HG02852 (cell line): ENCODE data around the gene KLHL26.

Experiments
- ATAC-seq: cut with Tn5 transposase; IDR thresholded peaks from one replicate; pipeline ENCODE4 v1.9.1; 2021; ENCODE audit warnings: mild to moderate bottlenecking, moderate library complexity; ENCODE audit not compliant: unreplicated experiment

KLHL26 gene

DNA sequence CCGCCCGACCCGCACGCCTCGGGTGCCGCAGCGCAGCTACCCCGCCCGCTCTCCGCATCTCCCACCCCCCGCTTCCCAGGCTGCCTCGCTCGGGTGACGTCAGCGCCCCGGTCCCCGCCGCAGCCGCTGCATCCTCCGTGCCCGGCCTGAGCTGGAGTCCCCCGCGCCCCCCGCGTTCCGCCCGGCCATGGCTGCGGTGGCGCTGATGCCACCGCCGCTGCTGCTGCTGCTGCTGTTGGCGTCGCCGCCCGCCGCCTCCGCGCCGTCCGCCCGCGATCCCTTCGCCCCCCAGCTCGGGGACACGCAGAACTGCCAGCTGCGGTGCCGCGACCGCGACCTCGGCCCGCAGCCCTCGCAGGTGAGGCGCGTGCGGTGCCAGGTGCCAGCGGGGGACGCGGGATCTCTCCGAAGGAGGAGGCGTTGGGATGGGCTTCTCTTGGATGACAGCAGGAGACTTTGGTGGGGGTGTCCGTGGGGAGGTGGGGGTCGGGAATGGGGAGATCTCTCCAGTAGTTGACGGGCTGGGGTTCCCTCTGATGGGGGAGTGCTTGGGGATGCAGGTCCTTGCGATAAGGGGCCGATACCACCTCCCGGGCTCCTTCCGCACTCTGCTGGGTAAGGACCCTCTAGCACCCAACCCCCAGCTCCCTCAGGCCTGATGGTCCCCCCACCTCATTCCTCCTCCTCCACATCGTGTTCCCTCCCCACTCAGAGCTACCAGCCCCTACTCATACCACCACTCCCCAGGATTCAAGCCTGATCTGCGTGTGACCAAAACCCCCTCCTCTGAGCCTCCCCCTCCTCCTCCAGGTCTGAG, 23.8 kb upstream of the KLHL26 start, which contains the start of gene TMEM59L:
Gene TMEM59L, plus strand, starts transcription at position 99 of the 817 bp plus-strand sequence. Its CDS starts 89 bp downstream, at position 188.
- no peak for ATAC-seq

DNA sequence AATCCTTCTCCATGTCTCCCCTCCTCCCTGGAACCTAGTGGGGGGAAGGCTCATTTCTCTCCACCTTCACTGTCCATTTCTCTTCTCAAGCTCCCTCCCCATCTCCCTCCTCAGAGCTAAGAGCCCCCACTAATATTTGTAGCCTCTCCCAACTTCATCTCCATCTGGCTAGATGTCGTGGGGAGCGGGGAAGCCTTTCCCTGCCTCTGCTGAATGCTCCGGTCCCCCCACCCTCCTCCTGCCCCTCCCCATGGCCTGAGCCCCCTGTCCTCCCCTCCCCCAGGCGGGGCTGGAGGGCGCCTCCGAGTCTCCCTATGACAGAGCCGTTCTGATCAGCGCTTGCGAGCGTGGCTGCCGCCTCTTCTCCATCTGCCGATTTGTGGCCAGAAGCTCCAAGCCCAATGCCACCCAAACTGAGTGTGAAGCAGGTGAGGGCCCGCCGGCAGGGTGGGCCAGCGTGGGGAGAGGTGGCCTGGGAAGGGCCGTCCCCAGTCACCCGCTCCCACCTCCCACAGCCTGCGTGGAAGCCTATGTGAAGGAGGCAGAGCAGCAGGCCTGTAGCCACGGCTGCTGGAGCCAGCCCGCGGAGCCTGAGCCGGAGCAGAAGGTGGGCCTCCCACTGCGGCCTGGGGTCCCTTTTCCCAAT, 23.1 kb upstream of the KLHL26 start:
- no peak for ATAC-seq

DNA sequence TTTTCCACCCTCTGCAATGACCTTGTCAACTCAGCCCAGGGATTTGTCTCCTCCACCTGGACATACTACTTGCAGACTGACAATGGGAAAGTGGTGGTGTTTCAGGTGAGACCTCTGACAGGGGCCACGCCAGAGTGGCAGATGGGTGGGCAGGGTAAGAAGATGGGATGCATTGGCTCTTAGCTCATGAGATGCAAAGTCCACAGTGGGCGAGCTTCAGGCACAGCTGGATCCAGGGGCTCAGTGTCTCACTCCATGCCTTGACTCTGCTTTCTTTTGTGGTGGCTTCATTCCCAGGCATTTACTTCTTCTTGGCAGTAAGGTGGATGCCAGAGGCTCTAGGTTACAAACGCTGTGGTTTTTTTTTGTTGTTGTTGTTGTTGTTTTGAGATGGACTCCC, 20.8 kb upstream of the KLHL26 start:
- ATAC-seq = no peak

- ATAC-seq = no peak
These were observed 19.3 kb upstream of the KLHL26 start for GRCh38 chr19:18617562-18617961.

DNA sequence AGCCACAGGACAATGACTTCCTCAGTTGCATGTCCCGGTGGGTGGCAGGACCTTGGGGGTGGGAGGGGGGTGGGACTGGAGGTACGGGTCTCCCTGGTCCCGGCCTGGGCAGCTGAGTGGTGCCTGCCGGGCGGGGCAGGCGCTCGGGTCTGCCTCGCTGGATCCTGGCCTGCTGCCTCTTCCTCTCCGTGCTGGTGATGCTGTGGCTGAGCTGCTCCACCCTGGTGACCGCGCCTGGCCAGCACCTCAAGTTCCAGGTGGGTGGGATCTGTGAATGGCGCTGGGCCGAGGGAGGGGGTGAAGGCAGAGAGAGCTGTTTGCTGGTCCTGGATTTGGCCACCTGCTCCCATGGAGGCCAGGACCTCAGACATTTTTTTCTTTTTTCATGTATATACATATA, 18.6 kb upstream of the KLHL26 start:
- ATAC-seq = no peak

DNA sequence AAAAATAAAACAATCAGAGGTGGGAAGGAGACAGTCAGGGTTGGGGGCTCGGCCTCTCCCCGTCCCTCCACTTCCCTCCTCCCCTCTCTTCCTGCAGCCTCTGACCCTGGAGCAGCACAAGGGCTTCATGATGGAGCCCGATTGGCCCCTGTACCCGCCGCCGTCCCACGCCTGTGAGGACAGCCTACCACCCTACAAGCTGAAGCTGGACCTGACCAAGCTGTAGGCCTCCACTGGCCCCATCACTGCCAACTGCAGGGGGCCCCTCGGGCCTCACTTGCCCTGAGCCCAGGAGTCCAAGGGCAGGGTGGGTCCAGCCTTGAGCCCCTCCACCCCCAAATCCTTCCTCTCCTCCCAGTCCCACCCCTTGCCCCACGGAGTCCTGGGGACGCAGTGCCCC, 16.5 kb upstream of the KLHL26 start:
- ATAC-seq = no peak

DNA sequence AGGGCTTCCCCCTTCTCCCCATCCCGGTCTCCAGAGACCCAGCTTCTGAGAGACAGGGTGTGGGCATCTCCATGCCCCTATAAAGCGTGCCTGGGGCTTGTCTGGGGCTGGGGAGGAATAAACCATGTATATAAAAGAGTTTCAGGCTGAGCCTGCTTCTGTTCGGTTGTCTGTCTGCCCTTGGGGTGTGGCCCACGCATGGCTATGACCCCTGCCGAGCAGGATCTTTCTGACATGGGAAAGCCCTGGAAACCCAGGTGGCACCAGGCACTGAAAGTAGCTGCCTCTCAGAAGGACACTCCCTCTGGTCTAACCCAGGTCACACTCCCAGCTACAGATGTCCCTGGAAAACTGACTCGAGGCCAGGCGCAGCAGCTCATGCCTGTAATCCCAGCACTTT, 15.9 kb upstream of the KLHL26 start:
- no peak for ATAC-seq

DNA sequence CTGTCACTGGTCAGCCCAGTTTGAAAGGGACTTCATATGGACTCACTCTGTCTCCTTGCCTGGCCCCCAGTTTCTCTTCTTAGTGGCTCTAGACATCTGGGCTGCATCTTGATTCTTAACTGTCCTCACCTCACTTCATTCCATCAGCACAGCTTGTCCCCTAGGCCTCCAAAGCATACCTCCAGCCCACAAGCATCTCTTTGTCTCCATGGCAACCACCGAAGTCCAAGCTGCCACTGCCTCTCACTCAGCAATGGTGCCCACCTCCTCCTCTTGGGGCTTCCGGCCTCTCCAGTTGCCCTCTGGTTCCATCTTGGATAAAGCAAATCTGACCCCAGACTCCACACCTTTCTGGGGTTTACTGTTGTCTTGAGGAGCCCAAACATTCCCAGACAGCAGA, 9.9 kb upstream of the KLHL26 start:
- ATAC-seq = no peak

GRCh38 chr19:18629166-18630088, 7.4 kb upstream of the KLHL26 start:
- ATAC-seq = no peak

DNA sequence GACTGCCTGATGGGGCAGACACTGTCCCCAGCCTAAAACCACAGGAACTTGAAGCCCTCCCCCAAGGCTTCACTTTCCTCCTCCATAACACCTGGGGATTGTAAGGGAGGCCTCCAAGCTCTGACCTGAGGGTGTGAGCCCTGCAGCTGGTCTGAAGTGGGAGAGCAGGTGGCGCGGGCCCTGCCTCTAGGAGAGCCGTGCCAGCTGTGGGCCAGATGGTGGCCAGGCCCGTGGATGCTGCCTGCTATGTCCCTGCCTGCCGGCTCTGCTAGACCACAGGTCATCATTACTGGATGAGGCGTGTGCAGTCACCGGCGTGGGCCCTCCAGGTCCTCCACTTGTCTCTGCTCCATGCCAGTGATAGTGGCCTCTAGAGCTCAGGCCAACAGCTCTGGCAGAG, 3.5 kb upstream of the KLHL26 start:
- ATAC-seq = no peak

DNA sequence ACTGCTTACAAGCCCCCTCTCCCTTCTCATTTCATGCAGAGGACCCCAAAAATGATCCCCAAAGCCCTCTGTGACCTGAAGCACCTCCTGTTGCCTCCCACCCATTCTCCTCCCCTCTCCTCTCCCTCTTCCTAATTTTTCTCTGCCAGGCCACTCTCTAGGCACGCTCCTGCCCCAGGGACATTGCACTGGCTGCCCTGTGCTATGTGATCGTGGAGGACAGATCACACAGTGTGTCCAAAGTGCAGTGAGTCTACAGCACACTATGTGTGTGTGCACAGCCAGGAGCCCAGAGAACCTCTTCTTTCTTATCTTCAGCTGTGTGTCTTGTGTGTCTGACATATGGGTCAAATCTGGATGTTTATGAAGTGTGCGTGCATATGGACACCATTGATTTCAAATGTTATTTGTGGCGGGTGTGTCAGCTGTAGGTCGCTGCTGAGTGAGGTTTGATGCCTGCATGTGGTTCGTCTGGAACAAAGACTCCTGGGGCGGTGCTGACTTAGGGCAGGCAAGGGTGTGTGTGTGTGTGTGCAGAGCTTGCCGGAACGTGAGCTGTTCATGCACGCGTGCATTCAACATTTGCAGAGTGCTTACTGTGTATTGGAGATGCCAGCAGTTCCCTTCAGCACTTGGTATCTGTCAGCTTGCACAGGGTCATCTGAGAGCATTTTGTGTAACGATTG, 2.1 kb upstream of the KLHL26 start:
- ATAC-seq = no peak

DNA sequence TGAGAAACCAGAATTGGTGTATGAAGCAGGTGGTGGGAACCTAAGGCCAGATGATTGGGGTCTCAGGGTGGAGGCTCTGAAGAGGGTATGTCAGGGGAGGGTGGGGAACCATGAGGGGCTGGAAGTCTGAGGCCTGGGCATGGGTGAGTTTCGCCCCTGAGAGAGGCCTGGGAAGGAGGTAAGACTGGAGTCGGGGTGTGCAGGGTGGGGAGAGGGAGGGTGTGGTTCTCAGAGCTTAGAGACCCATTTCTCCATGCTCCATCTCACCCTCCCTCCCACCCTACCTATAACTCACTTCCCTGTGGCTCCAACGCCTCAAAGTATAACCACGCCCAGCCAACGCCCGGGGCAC, 1.0 kb upstream of the KLHL26 start:
- no peak for ATAC-seq

- peak; percentile 84 for ATAC-seq
These were observed 452 bp upstream of the KLHL26 start for GRCh38 chr19:18636183-18636968.

- no peak for ATAC-seq
These were observed 1.1 kb downstream of the KLHL26 start for GRCh38 chr19:18637673-18638630.

DNA sequence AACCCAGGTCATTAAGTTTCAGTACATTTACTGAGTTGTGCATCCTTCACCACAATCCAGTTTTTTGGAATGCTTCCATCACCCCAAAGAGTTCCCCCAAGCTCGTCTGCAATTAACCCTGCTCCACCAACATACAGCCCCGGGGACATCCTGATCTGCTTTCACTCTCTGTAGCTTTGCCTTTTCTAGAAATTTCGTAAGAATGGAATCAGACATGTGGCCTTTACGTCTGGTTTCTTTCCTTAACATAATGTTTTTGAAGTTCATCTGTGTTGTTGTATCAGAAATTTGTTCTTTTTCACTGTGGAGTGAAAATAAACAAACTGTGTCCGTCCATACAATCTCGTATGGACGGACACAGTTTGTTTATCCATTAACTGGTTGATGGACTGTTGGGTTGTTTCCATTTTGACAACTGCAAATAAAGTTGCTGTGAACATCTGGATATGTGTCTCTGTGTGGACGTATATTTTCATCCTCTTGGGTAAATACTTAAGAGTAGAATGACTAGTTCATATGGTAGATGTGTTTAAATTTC, 2.9 kb downstream of the KLHL26 start:
- ATAC-seq = no peak

GRCh38 chr19:18644196-18645034, 7.6 kb downstream of the KLHL26 start:
- no peak for ATAC-seq

- no peak for ATAC-seq
These were observed 8.2 kb downstream of the KLHL26 start for GRCh38 chr19:18645035-18645511.
